Fibroblast of the aortic adventitia (primary cell): ENCODE data around the gene HP. TPM values are rescaled to one million over a fixed set of nuclear protein-coding genes. Genes with fewer than 3 reads are reported as not detected.
"Not testable (repeated sequence)": the region's sequence is repeated elsewhere in the genome, so short reads cannot be mapped to it uniquely, and the experiment has no call there.

Source experiments
- DNase-seq: peaks from one replicate; pipeline ENCODE4 v3.0.0-alpha.2; 2010; ENCODE audit warnings: low read depth
- H3K4me3 ChIP-seq: 2 replicates; pipeline ENCODE4 v1.5.1; 2011; ENCODE audit warnings: low read depth, mild to moderate bottlenecking, control low read depth, low read length, moderate library complexity
- total RNA-seq: library from RNA; depleted of rRNA; stranded (reverse); fragments of >200 nt; gene quantifications from 2 replicates; pipeline ENCODE4 v1.2.3, GENCODE V29; 2012; ENCODE audit warnings: low replicate concordance
- TF ChIP-seq, protein P1 (sequence below): IDR thresholded peaks from 2 replicates; pipeline ENCODE4 v1.5.1; 2011; ENCODE audit warnings: mild to moderate bottlenecking, low read length, control low read depth, inconsistent platforms; ENCODE audit not compliant: insufficient read depth

The HP gene, protein sequence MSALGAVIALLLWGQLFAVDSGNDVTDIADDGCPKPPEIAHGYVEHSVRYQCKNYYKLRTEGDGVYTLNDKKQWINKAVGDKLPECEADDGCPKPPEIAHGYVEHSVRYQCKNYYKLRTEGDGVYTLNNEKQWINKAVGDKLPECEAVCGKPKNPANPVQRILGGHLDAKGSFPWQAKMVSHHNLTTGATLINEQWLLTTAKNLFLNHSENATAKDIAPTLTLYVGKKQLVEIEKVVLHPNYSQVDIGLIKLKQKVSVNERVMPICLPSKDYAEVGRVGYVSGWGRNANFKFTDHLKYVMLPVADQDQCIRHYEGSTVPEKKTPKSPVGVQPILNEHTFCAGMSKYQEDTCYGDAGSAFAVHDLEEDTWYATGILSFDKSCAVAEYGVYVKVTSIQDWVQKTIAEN
- total RNA-seq: 0.27 TPM in 1 of 2 replicates, not detected in the other

DNA sequence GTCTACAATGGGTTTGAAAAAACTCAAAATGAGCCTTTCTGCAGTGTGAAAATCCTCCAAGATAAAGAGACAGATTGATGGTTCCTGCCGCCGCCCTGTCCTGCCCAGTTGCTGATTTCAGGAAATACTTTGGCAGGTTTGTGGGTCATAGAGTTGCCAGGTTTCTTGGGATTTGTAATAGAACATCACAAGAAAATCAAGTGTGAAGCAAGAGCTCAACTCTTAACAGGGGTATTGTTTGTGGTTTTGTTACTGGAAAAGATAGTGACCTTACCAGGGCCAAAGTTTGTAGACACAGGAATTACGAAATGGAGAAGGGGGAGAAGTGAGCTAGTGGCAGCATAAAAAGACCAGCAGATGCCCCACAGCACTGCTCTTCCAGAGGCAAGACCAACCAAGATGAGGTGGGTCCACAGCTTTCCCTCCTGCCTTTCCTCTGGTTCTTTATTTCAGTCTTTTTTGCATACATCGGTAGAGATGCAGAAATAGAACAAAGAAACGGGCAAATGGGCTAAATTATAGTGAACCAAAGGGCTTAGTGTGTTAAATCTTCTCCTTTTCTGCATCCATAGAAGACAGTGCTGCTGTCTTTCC lies at the start of gene HP:
Gene HP (plus strand): TSS at position 252 of the 594 bp plus-strand sequence. CDS start 148 bp downstream, at position 400.
- not testable (repeated sequence) for H3K4me3 ChIP-seq
- DNase-seq: peak; percentile 5

DNA sequence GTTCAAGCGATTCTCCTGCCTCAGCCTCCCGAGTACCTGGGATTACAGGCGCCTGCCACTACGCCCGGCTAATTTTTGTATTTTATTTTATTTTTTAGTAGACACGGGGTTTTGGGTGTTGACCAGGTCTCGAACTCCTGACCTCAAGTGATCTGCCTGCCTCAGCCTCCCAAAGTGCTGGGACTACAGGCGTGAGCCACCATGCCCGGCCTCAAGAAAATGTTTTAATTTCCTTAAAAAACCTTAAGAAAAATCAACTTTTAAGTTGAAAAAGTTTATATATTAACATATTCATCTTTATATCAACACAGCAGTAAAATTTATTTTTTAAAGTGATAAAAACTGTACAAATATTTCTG lies 46.3 kb upstream of the HP start:
- not testable (repeated sequence) for DNase-seq
- peak overlapping the region; percentile 48 for H3K4me3 ChIP-seq

DNA sequence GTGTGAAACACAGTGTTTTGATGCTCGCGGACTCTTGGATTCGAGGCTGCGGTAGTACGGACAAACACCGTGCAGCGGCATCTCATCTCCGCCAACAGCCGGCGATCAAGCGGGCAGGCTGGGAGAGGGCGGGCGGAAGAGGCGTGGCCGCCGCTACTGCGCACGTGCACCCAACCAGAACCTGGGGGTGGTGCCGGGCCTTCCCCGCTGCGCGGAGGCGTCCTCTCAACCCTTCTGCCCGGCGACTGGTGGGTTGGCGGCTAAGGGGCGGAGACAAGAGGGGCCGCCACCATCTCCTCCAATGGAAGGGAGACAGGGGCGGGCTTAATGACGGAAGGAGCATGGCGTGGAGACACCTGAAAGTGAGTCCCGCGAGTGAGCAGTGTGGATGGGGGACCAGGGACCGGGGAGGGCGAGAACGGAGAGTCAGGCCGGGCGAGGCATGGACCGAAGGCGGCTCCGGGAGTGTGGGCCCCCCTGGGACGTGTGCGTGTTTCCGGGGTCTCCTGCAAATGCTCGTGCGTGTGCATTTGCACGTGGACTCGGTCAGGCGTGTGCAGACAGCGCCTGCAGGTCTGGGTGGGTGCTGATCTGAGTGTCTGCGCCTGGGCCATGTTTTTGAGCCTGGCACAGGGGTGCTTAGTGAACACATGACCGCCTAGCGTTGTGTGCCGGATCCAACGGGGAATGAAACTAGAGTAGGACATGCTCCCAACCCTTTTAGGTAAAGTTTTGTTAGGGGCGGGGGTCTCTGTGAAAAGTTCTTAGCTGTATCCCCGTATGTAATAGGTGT lies 45.7 kb upstream of the HP start, which contains the start of gene DHODH:
Gene DHODH (plus strand): TSS at position 321 of the 793 bp plus-strand sequence. CDS start 21 bp downstream, at position 342.
- TF ChIP-seq, protein P1, sequence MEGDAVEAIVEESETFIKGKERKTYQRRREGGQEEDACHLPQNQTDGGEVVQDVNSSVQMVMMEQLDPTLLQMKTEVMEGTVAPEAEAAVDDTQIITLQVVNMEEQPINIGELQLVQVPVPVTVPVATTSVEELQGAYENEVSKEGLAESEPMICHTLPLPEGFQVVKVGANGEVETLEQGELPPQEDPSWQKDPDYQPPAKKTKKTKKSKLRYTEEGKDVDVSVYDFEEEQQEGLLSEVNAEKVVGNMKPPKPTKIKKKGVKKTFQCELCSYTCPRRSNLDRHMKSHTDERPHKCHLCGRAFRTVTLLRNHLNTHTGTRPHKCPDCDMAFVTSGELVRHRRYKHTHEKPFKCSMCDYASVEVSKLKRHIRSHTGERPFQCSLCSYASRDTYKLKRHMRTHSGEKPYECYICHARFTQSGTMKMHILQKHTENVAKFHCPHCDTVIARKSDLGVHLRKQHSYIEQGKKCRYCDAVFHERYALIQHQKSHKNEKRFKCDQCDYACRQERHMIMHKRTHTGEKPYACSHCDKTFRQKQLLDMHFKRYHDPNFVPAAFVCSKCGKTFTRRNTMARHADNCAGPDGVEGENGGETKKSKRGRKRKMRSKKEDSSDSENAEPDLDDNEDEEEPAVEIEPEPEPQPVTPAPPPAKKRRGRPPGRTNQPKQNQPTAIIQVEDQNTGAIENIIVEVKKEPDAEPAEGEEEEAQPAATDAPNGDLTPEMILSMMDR: no peak
- peak; percentile 95 for DNase-seq
- peak within 1 kb of the TSS; percentile 96 for H3K4me3 ChIP-seq

DNA sequence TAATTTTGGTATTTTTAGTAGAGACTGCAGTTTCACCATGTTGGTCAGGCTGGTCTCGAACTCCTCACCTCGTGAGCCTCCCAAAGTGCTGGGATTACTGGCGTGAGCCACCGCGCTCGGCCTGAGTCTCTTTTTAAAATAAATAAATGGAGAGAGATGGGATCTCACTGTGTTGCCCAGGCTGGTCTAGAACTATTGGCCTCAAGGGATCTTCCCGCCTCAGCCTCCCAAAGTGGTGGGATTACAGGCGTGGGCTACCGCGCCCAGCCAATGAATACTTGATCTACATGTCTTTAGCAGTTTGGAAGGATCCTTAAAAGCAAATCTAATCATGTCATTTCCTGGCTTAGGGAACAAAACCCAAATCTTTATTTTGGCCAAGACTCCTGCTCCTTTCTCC lies 44.5 kb upstream of the HP start:
- no peak overlapping the region for H3K4me3 ChIP-seq

DNA sequence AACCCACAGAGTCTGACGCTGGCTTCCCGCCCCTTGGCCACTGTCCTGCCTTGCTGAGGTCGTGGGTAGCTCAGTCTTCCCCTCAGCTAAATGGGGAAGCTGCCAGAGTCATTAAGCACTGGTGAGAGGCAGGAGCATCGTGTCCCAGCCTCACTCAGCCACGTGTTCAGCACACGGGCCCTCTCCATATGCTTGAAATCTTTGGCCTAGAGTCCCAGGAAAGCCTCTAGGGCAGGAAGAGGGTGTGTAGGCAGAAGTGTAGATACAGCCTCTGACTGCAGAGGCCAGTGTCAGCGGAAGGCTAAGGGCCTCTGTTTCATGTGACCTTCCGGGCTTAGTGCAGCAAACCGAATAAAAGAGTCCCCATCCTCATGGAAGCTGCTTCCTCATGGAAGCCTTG lies 41.7 kb upstream of the HP start:
- no peak for DNase-seq
- no peak overlapping the region for H3K4me3 ChIP-seq
- TF ChIP-seq, protein P1: no peak

More for the DNA sequence above, 44.5 kb upstream of the HP start:
- TF ChIP-seq, protein P1: no peak
- DNase-seq: no peak

DNA sequence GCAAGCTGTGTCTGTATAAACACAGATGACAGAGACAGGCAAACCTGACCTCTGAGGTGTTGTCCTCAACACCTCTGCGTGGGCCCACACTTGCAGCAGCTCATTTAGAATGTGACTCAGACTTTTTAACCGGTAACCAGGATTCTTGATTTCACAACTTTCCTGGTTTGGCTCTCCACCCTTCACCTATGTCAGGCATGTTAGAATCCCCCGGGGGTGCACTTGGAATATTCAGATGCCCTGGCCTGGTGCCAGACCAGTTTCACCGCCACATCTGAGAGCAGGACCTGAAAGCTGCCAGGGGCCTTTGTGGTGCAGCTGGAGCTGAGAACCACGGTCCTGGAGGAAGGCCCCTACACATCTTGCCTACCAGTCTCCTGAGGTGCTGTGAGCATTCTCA lies 40.9 kb upstream of the HP start:
- TF ChIP-seq, protein P1: no peak
- H3K4me3 ChIP-seq: no peak overlapping the region
- peak; percentile 19 for DNase-seq

DNA sequence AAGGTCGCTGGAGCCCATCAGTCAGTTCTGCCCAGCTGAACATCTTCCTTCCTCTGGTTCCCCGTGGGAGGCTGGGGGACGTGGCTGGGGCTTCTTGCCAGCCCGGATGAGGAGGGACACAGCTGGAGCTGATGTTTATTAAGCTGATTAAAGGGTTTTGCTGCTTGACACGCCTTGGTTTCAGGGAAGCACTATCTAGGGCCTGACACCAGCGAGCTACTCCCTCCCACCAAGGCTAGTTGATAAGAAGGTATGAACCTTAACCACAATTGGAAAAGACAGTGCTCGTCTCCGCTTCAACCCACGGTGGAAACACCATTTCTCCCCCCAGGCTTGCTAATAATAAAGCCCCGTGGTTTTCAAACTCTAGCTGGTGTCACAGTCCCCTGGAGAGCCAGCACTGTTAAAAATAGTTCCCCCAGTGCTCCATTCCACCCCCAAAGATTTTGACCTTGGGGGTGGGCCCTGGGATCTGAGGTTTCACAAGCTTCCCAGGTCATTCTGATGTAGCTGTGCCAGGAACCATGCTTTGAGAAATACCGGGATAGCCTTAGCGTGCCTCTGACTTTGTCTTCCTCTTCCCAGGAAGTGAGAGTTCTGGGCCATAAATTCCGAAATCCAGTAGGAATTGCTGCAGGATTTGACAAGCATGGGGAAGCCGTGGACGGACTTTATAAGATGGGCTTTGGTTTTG lies 40.3 kb upstream of the HP start:
- no peak overlapping the region for H3K4me3 ChIP-seq
- TF ChIP-seq, protein P1: no peak
- DNase-seq: no peak
